Measurements from ENCODE around the gene RAPGEF4. TPM values are rescaled to one million over a fixed set of nuclear protein-coding genes. Genes with fewer than 3 reads are reported as not detected.

Gene RAPGEF4
- total and polyA plus RNA-seq, 2 of the 8 experiments (the other 6 are each of a cell fraction or from before 2014, with no cell fraction given) = 1.2 to 2.6 TPM

GRCh38 chr2:173051463-173052215 lies 316.0 kb downstream of the RAPGEF4 start:
- Histone ChIP-seq H3K9me3 (ENCODE audit: insufficient read depth in 2 of 2, low read depth in 1 of 2, low read length in 1 of 2) (no peaks in the 10 kb centered on the region), H3K56ac (replicated peaks; ENCODE audit: insufficient read length, low read depth, low read length) (no peak overlapping the region), H2AK5ac (ENCODE audit: low read depth, low read length) (no peak overlapping the region), H3K9ac (replicated peaks in 1 of 4; ENCODE audit: extremely low read depth in 1 of 4, low read depth in 3 of 4, low read length in 3 of 4) (no peak overlapping the region), H3K4me3 (ENCODE audit: extremely low read depth in 1 of 4, insufficient read depth in 2 of 4, low read depth in 3 of 4, low read length in 4 of 4) (no peak overlapping the region), H3K36me3 (ENCODE audit: control insufficient read depth in 2 of 4, insufficient read depth in 4 of 4, low read length in 3 of 4) (no peaks in the 10 kb centered on the region), H2BK20ac (ENCODE audit: low read length) (no peak overlapping the region), H4K5ac (ENCODE audit: insufficient read length, low read depth, low read length) (no peak overlapping the region), H4K91ac (replicated peaks; ENCODE audit: insufficient read length, low read length) (no peak overlapping the region), H2AFZ (ENCODE audit: low read length) (no peak overlapping the region), H3K14ac (ENCODE audit: insufficient read length) (no peak overlapping the region), H2BK5ac (ENCODE audit: low read depth, low read length) (no peak overlapping the region), H3K23me2 (ENCODE audit: low read depth, low read length) (no peaks in the 10 kb centered on the region), H3K79me1 (ENCODE audit: low read depth, low read length) (no peaks in the 10 kb centered on the region), H3K18ac (ENCODE audit: extremely low read depth, low read length) (no peak overlapping the region), H3K4me2 (ENCODE audit: insufficient read depth in 1 of 2, low read depth in 2 of 2, low read length in 2 of 2) (no peak overlapping the region), H4K8ac (ENCODE audit: extremely low read depth, insufficient read depth, low read length) (no peak overlapping the region; the same call in 1 of the 2 replicates), H3K79me2 (ENCODE audit: control insufficient read depth in 1 of 2, insufficient read depth in 2 of 2, low read length in 2 of 2) (no peaks in the 10 kb centered on the region), H2BK15ac (ENCODE audit: low read length) (no peak overlapping the region), H3K23ac (ENCODE audit: insufficient read length) (no peak overlapping the region), H2BK120ac (replicated peaks; ENCODE audit: low read depth, low read length) (no peak overlapping the region), H2BK12ac (ENCODE audit: low read depth, low read length) (no peak overlapping the region), H3K27me3 (replicated peaks in 1 of 4; ENCODE audit: control insufficient read depth in 3 of 4, extremely low read depth in 1 of 4, insufficient read depth in 3 of 4, low read length in 3 of 4) (no peaks in the 10 kb centered on the region), H4K20me1 (replicated peaks in 1 of 2; ENCODE audit: control insufficient read depth in 1 of 2, insufficient read depth in 2 of 2, low read length in 2 of 2) (no peaks in the 10 kb centered on the region), H3K4ac (replicated peaks; ENCODE audit: insufficient read length, low read depth, low read length) (no peak overlapping the region), H3K4me1 (replicated peaks in 1 of 4; ENCODE audit: control insufficient read depth in 3 of 4, insufficient read depth in 4 of 4, low read length in 3 of 4) (no peaks in the 10 kb centered on the region), H3K27ac (ENCODE audit: low read depth, low read length) (no peak overlapping the region)
- ChIA-PET POLR2A (ENCODE audit: partially characterized antibody) (no interaction called here), CTCF (ENCODE audit: partially characterized antibody) (interaction anchor here (0.7 kb wide), 1 partner anchor 25 kb away, joined by 3 read pairs; no protein-coding TSS in a partner anchor)
- DNase-seq (ENCODE audit: low read depth in 1 of 2, low spot score in 2 of 2) = no peak
- FAIRE-seq = no peak
- WGBS, 2 experiments (ENCODE audit: extremely low coverage in 1 of 2, insufficient coverage in 1 of 2, insufficient read length in 1 of 2, insufficient replicate concordance in 2 of 2, low coverage in 1 of 2, low lambda C conversion rate in 2 of 2, missing lambda C conversion rate in 1 of 2) = 84% methylated on average over 7 of the region's 7 CpGs; no CpG with 5 or more reads in 1 of the 2 experiments
- TF ChIP-seq BRCA1 (IDR thresholded peaks at IDR 0.05; ENCODE audit: low read depth, low read length) (no peak), CTCF (IDR thresholded peaks at IDR 0.05; ENCODE audit: control extremely low read depth in 1 of 3, insufficient read depth in 1 of 3, low read depth in 1 of 3, low read length in 3 of 3) (no peak), CBX8 (IDR thresholded peaks at IDR 0.05; ENCODE audit: borderline replicate concordance, low read depth, low read length) (no peak), NRF1 (IDR thresholded peaks at IDR 0.05; ENCODE audit: low read depth, low read length) (no peak), RXRA (IDR thresholded peaks at IDR 0.05; ENCODE audit: insufficient read depth, low read depth, low read length) (no peak), RFX5 (IDR thresholded peaks at IDR 0.05; ENCODE audit: borderline replicate concordance, low read depth, low read length) (no peak), KDM5A (IDR thresholded peaks at IDR 0.05; ENCODE audit: low read length) (no peak), CTBP2 (IDR thresholded peaks at IDR 0.05; ENCODE audit: borderline replicate concordance, insufficient read depth, insufficient read length, low read length) (no peak), FOSL1 (IDR thresholded peaks at IDR 0.05; ENCODE audit: insufficient read depth, low read depth, low read length) (no peak), MAX (IDR thresholded peaks at IDR 0.05) (no peak)

All from H1 (cell line).